Upper lobe of left lung (tissue), 4 donors: Measurements from ENCODE around the gene MAPK7.

Experiments used
- CTCF ChIP-seq, 6 experiments: fragments of 450-650 bp in 4 of 6; fragments of 200-600 bp in 2 of 6; sonication (generic) in 2 of 6; IDR thresholded peaks; one replicate each; pipeline ENCODE4 v1.5.1; 2016 to 2019; ENCODE audit warnings: antibody characterized with exemption in 6 of 6
- POLR2A ChIP-seq, 4 donors: fragments of 450-650 bp; IDR thresholded peaks; one replicate each; pipeline ENCODE4 v1.5.1; 2016 to 2017; ENCODE audit warnings: antibody characterized with exemption in 4 of 4, mild to moderate bottlenecking in 2 of 4
- POLR2AphosphoS5 ChIP-seq, 2 donors: sonication (generic); formaldehyde crosslinking; IDR thresholded peaks; one replicate each; pipeline ENCODE4 v1.5.1; 2017; ENCODE audit warnings: antibody characterized with exemption in 2 of 2

GRCh38 chr17:19370493-19370960 lies 7.8 kb upstream of the MAPK7 start:
- TF ChIP-seq CTCF (IDR thresholded peaks at IDR 0.05) (no peak), POLR2AphosphoS5 (IDR thresholded peaks at IDR 0.05) (peak; percentile 32 to 41), POLR2A (IDR thresholded peaks at IDR 0.05) (no peak)
